Testis (tissue), 3 donors: ENCODE measurements around the gene ITGA8. TPM values are rescaled to one million over a fixed set of nuclear protein-coding genes. Genes with fewer than 3 reads are reported as not detected.
"Not testable (repeated sequence)": the region's sequence is repeated elsewhere in the genome, so short reads cannot be mapped to it uniquely, and the experiment has no call there.

Experiments
- DNase-seq: peaks from one replicate; pipeline ENCODE4 v3.0.0-alpha.2; 2019
- H3K27ac ChIP-seq, 2 donors: fragments of 200-600 bp; sonication (generic); one replicate each; pipeline ENCODE4 v1.5.1; 2019
- H3K27me3 ChIP-seq: fragments of 200-600 bp; sonication (generic); one replicate; pipeline ENCODE4 v1.5.1; 2019
- H3K36me3 ChIP-seq: fragments of 200-600 bp; sonication (generic); one replicate; pipeline ENCODE4 v1.5.1; 2017; ENCODE audit warnings: low read depth; ENCODE audit errors: missing control alignments
- H3K4me1 ChIP-seq: fragments of 200-600 bp; sonication (generic); one replicate; pipeline ENCODE4 v1.5.1; 2019
- H3K4me3 ChIP-seq, 2 donors: fragments of 200-600 bp; sonication (generic); one replicate each; pipeline ENCODE4 v1.5.1; 2017 to 2019
- H3K9me3 ChIP-seq: fragments of 200-600 bp; sonication (generic); one replicate; pipeline ENCODE4 v1.5.1; 2017
- POLR2A ChIP-seq: fragments of 450-650 bp; IDR thresholded peaks from one replicate; pipeline ENCODE4 v1.6.1; 2017; ENCODE audit warnings: antibody characterized with exemption, mild to moderate bottlenecking, moderate library complexity
- WGBS, 2 donors: methylation state at CpG; one replicate each; pipeline ENCODE4 v1.1.5; 2018; 5-methylcytosine and 5-hydroxymethylcytosine counted together
- intact Hi-C: fragments of 100-400 bp; cut with DNase I; formaldehyde crosslinking; loops from one replicate; pipeline ENCODE4 v1.15.1; 2023; ENCODE audit warnings: low total_unique reads
- polyA plus RNA-seq: library from polyadenylated mRNA; stranded (reverse); fragments of 350-450 nt; fragmentation: Illumina TruSeq; extraction: RNeasy Lipid Tissue Mini Kit (QIAGEN cat#74804); gene quantifications from one replicate; pipeline ENCODE4 v1.2.3, GENCODE V29; 2014; ENCODE audit warnings: low read depth, low replicate concordance; ENCODE audit not compliant: insufficient read depth
- total RNA-seq, 2 donors: library from RNA; depleted of rRNA; stranded (reverse); fragments of >200 nt; gene quantifications; one replicate each; pipeline ENCODE4 v1.2.3, GENCODE V29; 2016
- TF ChIP-seq, protein P1 (sequence below), 3 experiments: fragments of 450-650 bp in 2 of 3; fragments of 200-600 bp in 1 of 3; sonication (generic) in 1 of 3; IDR thresholded peaks; one replicate each; pipeline ENCODE4 v1.5.1; 2016 to 2019; ENCODE audit warnings: antibody characterized with exemption in 3 of 3, mild to moderate bottlenecking in 2 of 3, moderate library complexity in 1 of 3

ITGA8 gene
- total and polyA plus RNA-seq, 3 donors from 2014 or later, result 0.68 to 6.9 (median 0.79) TPM

DNA sequence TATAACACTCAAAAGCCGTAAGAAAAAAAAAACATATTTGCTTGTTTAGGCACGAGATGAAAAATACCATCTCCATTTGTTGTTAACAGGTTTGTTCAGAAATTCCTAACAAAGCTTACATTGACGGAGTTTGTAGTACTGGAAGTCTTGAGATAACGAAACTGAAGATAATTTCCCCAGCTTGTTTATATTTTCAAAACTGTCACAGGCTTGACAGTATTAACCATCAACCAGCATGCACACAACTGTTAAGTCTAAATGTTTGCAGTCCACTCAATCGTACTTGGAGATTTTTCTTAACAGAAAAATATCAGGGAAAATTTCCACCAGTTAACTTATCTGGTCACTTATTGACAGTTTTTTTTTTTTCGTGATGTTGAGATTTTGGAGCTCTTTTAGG lies 68.5 kb downstream of the ITGA8 start:
- intact Hi-C loops, result no loop called here
- H3K36me3 ChIP-seq, result no peaks in the 10 kb centered on the region
- H3K4me1 ChIP-seq, result no peaks in the 10 kb centered on the region
- H3K27ac ChIP-seq, result no peak overlapping the region
- H3K9me3 ChIP-seq, result no peaks in the 10 kb centered on the region
- 64 to 67% methylated on average over 6 of the region's 6 CpGs for WGBS, 2 donors
- no peaks in the 10 kb centered on the region for H3K27me3 ChIP-seq
- H3K4me3 ChIP-seq, result no peak overlapping the region
- TF ChIP-seq, protein P1, sequence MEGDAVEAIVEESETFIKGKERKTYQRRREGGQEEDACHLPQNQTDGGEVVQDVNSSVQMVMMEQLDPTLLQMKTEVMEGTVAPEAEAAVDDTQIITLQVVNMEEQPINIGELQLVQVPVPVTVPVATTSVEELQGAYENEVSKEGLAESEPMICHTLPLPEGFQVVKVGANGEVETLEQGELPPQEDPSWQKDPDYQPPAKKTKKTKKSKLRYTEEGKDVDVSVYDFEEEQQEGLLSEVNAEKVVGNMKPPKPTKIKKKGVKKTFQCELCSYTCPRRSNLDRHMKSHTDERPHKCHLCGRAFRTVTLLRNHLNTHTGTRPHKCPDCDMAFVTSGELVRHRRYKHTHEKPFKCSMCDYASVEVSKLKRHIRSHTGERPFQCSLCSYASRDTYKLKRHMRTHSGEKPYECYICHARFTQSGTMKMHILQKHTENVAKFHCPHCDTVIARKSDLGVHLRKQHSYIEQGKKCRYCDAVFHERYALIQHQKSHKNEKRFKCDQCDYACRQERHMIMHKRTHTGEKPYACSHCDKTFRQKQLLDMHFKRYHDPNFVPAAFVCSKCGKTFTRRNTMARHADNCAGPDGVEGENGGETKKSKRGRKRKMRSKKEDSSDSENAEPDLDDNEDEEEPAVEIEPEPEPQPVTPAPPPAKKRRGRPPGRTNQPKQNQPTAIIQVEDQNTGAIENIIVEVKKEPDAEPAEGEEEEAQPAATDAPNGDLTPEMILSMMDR (IDR thresholded peaks at IDR 0.05), result no peak
- no peak for TF ChIP-seq POLR2A
- DNase-seq, result no peak

GRCh38 chr10:15642095-15642494 lies 77.6 kb downstream of the ITGA8 start:
- intact Hi-C loops, result no loop called here
- DNase-seq, result no peak
- Histone ChIP-seq H3K27me3 (no peaks in the 10 kb centered on the region), H3K4me3 (no peak overlapping the region), H3K9me3 (no peaks in the 10 kb centered on the region), H3K4me1 (no peaks in the 10 kb centered on the region), H3K27ac (no peak overlapping the region), H3K36me3 (no peaks in the 10 kb centered on the region)
- WGBS, 2 donors, result 55 to 60% methylated on average over 2 of the region's 2 CpGs
- TF ChIP-seq, protein P1 (IDR thresholded peaks at IDR 0.05), result no peak
- TF ChIP-seq POLR2A, result no peak

- Histone ChIP-seq H3K27me3 (no peaks in the 10 kb centered on the region), H3K9me3 (no peaks in the 10 kb centered on the region), H3K27ac (no peak overlapping the region), H3K4me3 (no peak overlapping the region), H3K4me1 (no peaks in the 10 kb centered on the region), H3K36me3 (no peaks in the 10 kb centered on the region)
- intact Hi-C loops, result no loop called here
- WGBS, 2 donors, result 72 to 93% methylated on average over 5 of the region's 5 CpGs
- TF ChIP-seq POLR2A, result no peak
- TF ChIP-seq, protein P1 (IDR thresholded peaks at IDR 0.05), result no peak
- DNase-seq, result no peak
Observed at GRCh38 chr10:15640536-15641085, 79.1 kb downstream of the ITGA8 start.

DNA sequence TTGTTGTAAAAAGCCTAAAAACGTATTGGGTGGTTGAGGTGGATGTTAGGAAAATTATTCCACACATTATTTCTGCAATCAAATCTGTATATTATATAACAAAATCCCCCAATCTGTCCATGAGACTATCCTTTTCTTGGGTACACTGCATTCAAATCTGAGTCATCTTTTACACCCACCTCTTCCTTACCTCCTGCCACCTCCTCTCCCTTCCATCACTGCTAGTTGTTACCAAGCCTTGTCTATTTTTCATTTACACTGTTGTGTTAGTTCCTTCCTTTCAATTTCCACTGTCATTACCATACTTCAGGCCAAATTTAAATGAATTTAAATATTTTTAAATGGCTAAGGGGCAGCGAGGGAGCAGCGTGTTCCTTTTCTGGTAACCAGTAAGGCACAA lies 83.3 kb downstream of the ITGA8 start:
- intact Hi-C loops, result no loop called here
- TF ChIP-seq, protein P1 (IDR thresholded peaks at IDR 0.05), result no peak
- TF ChIP-seq POLR2A, result no peak

DNA sequence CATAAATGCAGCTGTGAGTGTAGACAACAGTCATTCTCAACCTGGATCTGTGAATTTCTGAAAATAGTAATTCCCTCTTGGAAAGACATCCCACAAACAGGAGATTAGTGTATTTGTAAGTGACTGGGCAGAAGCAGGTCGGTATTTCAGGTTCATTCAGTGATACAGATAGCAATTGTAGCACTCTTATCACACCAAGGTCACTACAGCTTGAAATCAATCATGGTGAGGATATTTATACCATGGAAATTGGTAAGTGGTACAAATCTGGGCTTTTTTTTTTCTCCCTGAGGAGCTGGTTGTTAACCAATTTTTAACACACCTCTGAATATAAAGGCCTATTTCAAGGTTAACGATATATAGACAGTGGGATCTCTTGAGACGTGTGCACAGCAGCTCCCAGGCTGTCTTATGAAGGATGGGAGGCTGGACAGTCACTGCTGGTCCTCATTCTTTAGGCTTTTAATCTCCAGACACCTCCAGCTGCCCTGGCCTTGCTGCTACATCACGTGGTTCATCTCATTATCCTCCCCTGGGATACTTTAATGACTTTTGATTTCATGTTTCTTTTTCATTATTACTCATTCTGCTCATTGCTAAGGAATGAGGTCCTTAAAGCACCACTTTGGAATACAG lies 87.1 kb downstream of the ITGA8 start:
- 40 to 42% methylated on average over 4 of the region's 4 CpGs for WGBS, 2 donors
- Histone ChIP-seq H3K4me1 (no peaks in the 10 kb centered on the region), H3K9me3 (no peaks in the 10 kb centered on the region), H3K36me3 (no peaks in the 10 kb centered on the region), H3K27me3 (no peaks in the 10 kb centered on the region), H3K27ac (no peak overlapping the region), H3K4me3 (no peak overlapping the region)
- intact Hi-C loops, result no loop called here
- no peak for DNase-seq
- TF ChIP-seq, protein P1 (IDR thresholded peaks at IDR 0.05), result no peak
- no peak for TF ChIP-seq POLR2A

More for the DNA sequence above, 83.3 kb downstream of the ITGA8 start:
- H3K27me3 ChIP-seq, result no peaks in the 10 kb centered on the region
- no peaks in the 10 kb centered on the region for H3K36me3 ChIP-seq
- no peak overlapping the region for H3K4me3 ChIP-seq
- no peak overlapping the region for H3K27ac ChIP-seq
- no peaks in the 10 kb centered on the region for H3K4me1 ChIP-seq
- no peak for DNase-seq
- WGBS, 2 donors, result 91 to 97% methylated on average over 3 of the region's 3 CpGs
- no peaks in the 10 kb centered on the region for H3K9me3 ChIP-seq

DNA sequence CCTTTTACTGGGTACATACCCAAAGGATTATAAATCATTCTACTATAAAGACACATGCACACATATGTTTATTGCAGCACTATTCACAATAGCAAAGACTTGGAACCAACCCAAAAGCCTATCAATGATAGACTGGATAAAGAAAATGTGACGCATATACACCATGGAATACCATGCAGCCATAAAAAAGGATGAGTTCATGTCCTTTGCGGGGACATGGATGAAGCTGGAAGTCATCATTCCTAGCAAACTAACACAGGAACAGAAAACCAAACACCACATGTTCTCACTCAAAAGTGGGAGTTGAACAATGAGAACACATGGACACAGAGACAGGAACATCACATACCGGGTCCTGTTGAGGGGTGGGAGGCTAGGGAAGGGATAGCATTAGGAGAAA lies 88.5 kb downstream of the ITGA8 start:
- DNase-seq, H3K4me3 ChIP-seq, H3K4me1 ChIP-seq, H3K36me3 ChIP-seq, intact Hi-C loops, H3K9me3 ChIP-seq, H3K27me3 ChIP-seq, H3K27ac ChIP-seq: not testable (repeated sequence)
- 85 to 89% methylated on average over 3 of the region's 3 CpGs for WGBS, 2 donors
